H9 (cell line): ENCODE results near the gene THEMIS. TPM values are rescaled to one million over a fixed set of nuclear protein-coding genes. Genes with fewer than 3 reads are reported as not detected.

ENCODE experiments used
- DNase-seq: peaks from one replicate; pipeline ENCODE4 v3.0.0-alpha.2; 2017
- H2AFZ ChIP-seq: one replicate; pipeline ENCODE4 v1.6.1; 2013; ENCODE audit warnings: mild to moderate bottlenecking, low read length, control low read depth, moderate library complexity
- H2AK5ac ChIP-seq: 2 replicates; pipeline ENCODE4 v1.6.1; 2013; ENCODE audit warnings: low read length, control low read depth, mixed read lengths; ENCODE audit not compliant: insufficient read length
- H2BK120ac ChIP-seq: one replicate; pipeline ENCODE4 v1.6.1; 2013; ENCODE audit warnings: low read depth, mild to moderate bottlenecking, low read length, control low read depth, inconsistent platforms; ENCODE audit not compliant: poor library complexity, severe bottlenecking
- H2BK12ac ChIP-seq: 2 replicates; pipeline ENCODE4 v1.6.1; 2013; ENCODE audit warnings: low read length, control low read depth, mixed read lengths, low read depth; ENCODE audit not compliant: insufficient read length
- H2BK15ac ChIP-seq: 2 replicates; pipeline ENCODE4 v1.6.1; 2013; ENCODE audit warnings: low read depth, low read length, control low read depth
- H2BK20ac ChIP-seq: one replicate; pipeline ENCODE4 v1.6.1; 2013; ENCODE audit warnings: low read depth, mild to moderate bottlenecking, low read length, control low read depth, inconsistent platforms; ENCODE audit not compliant: poor library complexity, severe bottlenecking
- H2BK5ac ChIP-seq: 2 replicates; pipeline ENCODE4 v1.6.1; 2013; ENCODE audit warnings: low read length, control low read depth, mixed read lengths; ENCODE audit not compliant: insufficient read length
- H3K14ac ChIP-seq: 2 replicates; pipeline ENCODE4 v1.6.1; 2013; ENCODE audit warnings: low read length, control low read depth; ENCODE audit not compliant: insufficient read depth
- H3K18ac ChIP-seq: 2 replicates; pipeline ENCODE4 v1.6.1; 2013; ENCODE audit warnings: low read depth, mild to moderate bottlenecking, mixed read lengths, low read length, control low read depth; ENCODE audit not compliant: insufficient read length
- H3K23ac ChIP-seq: 2 replicates; pipeline ENCODE4 v1.6.1; 2013; ENCODE audit warnings: low read length, control low read depth, mixed read lengths, low read depth; ENCODE audit not compliant: insufficient read length
- H3K23me2 ChIP-seq: 2 replicates; pipeline ENCODE4 v1.6.1; 2013; ENCODE audit warnings: low read depth, mild to moderate bottlenecking, mixed read lengths, low read length, control low read depth; ENCODE audit not compliant: insufficient read length, poor library complexity, severe bottlenecking
- H3K27ac ChIP-seq: 2 replicates; pipeline ENCODE4 v1.5.1; 2013; ENCODE audit warnings: low read length, control low read depth, mixed read lengths, low read depth; ENCODE audit not compliant: insufficient read length
- H3K27me3 ChIP-seq: 2 replicates; pipeline ENCODE4 v1.6.1; 2013; ENCODE audit warnings: low read length, control low read depth, inconsistent platforms; ENCODE audit not compliant: insufficient read depth
- H3K4ac ChIP-seq: 2 replicates; pipeline ENCODE4 v1.6.1; 2013; ENCODE audit warnings: low read depth, mild to moderate bottlenecking, control low read depth, inconsistent platforms, low read length, moderate library complexity
- H3K4me1 ChIP-seq: 2 replicates; pipeline ENCODE4 v1.6.1; 2013; ENCODE audit warnings: low read length, control low read depth, inconsistent platforms; ENCODE audit not compliant: insufficient read depth
- H3K4me2 ChIP-seq: 2 replicates; pipeline ENCODE4 v1.6.1; 2013; ENCODE audit warnings: low read length, control low read depth, mixed read lengths; ENCODE audit not compliant: insufficient read length, insufficient read depth
- H3K56ac ChIP-seq: 2 replicates; pipeline ENCODE4 v1.6.1; 2013; ENCODE audit warnings: low read depth, mild to moderate bottlenecking, mixed read lengths, low read length, control low read depth; ENCODE audit not compliant: insufficient read length
- H3K79me1 ChIP-seq: 2 replicates; pipeline ENCODE4 v1.6.1; 2013; ENCODE audit warnings: low read depth, mild to moderate bottlenecking, moderate library complexity, low read length, control low read depth, inconsistent platforms; ENCODE audit not compliant: insufficient read depth, poor library complexity, severe bottlenecking
- H3K79me2 ChIP-seq: 2 replicates; pipeline ENCODE4 v1.6.1; 2013; ENCODE audit warnings: low read length, control low read depth, inconsistent platforms; ENCODE audit not compliant: insufficient read depth
- H3K9ac ChIP-seq: 2 replicates; pipeline ENCODE4 v1.6.1; 2013; ENCODE audit warnings: low read length, control low read depth, mixed read lengths; ENCODE audit not compliant: insufficient read length; ENCODE audit errors: extremely low read depth
- H3K9me3 ChIP-seq: one replicate; pipeline ENCODE4 v1.6.1; 2013; ENCODE audit warnings: low read depth, low read length, inconsistent platforms; ENCODE audit not compliant: control insufficient read depth
- H3T11ph ChIP-seq: one replicate; pipeline ENCODE4 v1.6.1; 2013; ENCODE audit warnings: mild to moderate bottlenecking, low read length, control low read depth, inconsistent platforms
- H4K20me1 ChIP-seq: one replicate; pipeline ENCODE4 v1.6.1; 2013; ENCODE audit not compliant: control insufficient read depth, insufficient read length, insufficient read depth
- H4K5ac ChIP-seq: 2 replicates; pipeline ENCODE4 v1.6.1; 2013; ENCODE audit warnings: low read depth, mild to moderate bottlenecking, mixed read lengths, low read length, control low read depth; ENCODE audit not compliant: insufficient read length
- H4K8ac ChIP-seq: replicated peaks from 2 replicates; pipeline ENCODE4 v1.6.1; 2013; ENCODE audit warnings: low read length, control low read depth, mixed read lengths, low read depth; ENCODE audit not compliant: insufficient read length
- H4K91ac ChIP-seq: 2 replicates; pipeline ENCODE4 v1.6.1; 2013; ENCODE audit warnings: low read depth, mild to moderate bottlenecking, moderate library complexity, mixed read lengths, low read length, control low read depth; ENCODE audit not compliant: insufficient read length
- H3K27ac Mint-ChIP-seq, 3 experiments: 2 replicates in 2 of 3; 3 replicates in 1 of 3; pipeline ENCODE4 v1.8.0; 2020 to 2021; ENCODE audit warnings: mixed read lengths in 3 of 3, mild to moderate bottlenecking in 1 of 3, moderate library complexity in 1 of 3
- H3K27me3 Mint-ChIP-seq: 2 replicates; pipeline ENCODE4 v1.8.0; 2021; ENCODE audit warnings: low read depth, mild to moderate bottlenecking, moderate library complexity, mixed read lengths
- H3K36me3 Mint-ChIP-seq, 3 experiments: 2 replicates in 2 of 3; 3 replicates in 1 of 3; pipeline ENCODE4 v1.8.0; 2020 to 2021; ENCODE audit warnings: low read depth in 3 of 3, mixed read lengths in 3 of 3; ENCODE audit not compliant: insufficient read depth in 1 of 3
- H3K4me1 Mint-ChIP-seq, 2 experiments: 2 replicates each; pipeline ENCODE4 v1.8.0; 2020; ENCODE audit warnings: mixed read lengths in 2 of 2
- H3K4me3 Mint-ChIP-seq, 2 experiments: 2 replicates in 1 of 2; 3 replicates in 1 of 2; pipeline ENCODE4 v1.8.0; 2020 to 2021; ENCODE audit warnings: mild to moderate bottlenecking in 2 of 2, mixed read lengths in 2 of 2, moderate library complexity in 1 of 2
- H3K9me3 Mint-ChIP-seq, 2 experiments: 2 replicates in 1 of 2; 3 replicates in 1 of 2; pipeline ENCODE4 v1.8.0; 2020; ENCODE audit warnings: mild to moderate bottlenecking in 2 of 2, mixed read lengths in 2 of 2, moderate library complexity in 1 of 2
- WGBS: extraction: QIAGEN DNeasy Blood & Tissue Kit; methylation state at CpG from one replicate; pipeline ENCODE4 v1.1.7; 2013; ENCODE audit warnings: missing lambda C conversion rate, low lambda C conversion rate, mixed read lengths; ENCODE audit not compliant: insufficient read length; ENCODE audit errors: extremely low coverage; 5-methylcytosine and 5-hydroxymethylcytosine counted together
- total RNA-seq: library from RNA; stranded (reverse); gene quantifications from 2 replicates; pipeline ENCODE4 v1.2.1, GENCODE V29; 2021
- TF ChIP-seq, protein P1 (sequence below): fragments of 200-600 bp; sonication (generic); conservative IDR thresholded peaks from 3 replicates; pipeline ENCODE4 v1.8.0; 2021; ENCODE audit warnings: antibody characterized with exemption, mild to moderate bottlenecking

Gene THEMIS
- total RNA-seq, 1 experiment from 2014 or later, result not detected

DNA sequence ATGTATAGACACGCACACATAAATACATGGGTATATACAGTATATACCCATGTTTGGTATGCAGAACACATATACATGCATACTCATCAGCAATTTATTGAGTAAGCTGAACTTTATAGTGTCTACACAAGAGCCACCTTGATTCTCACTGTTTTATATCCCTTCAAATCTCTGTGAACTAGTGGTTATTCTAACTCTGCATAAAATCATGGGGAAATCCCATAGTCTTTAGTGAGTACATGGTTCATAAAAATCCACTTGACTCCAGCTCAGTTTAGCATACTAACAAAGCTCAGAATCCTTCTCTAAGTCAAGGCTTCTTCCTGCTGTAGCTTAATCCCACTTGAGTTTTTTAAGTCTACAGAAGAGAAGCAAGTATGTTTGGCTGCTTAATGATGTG, 104.1 kb downstream of the THEMIS start:
- no peak overlapping the region for H2BK12ac ChIP-seq
- H3K4me2 ChIP-seq, result no peak overlapping the region
- H3K36me3 Mint-ChIP-seq, result no peaks in the 10 kb centered on the region
- H3K27ac ChIP-seq, result no peak overlapping the region
- H2AK5ac ChIP-seq, result no peak overlapping the region
- H2BK5ac ChIP-seq, result no peak overlapping the region
- H3K18ac ChIP-seq, result no peak overlapping the region
- no peak overlapping the region for H4K8ac ChIP-seq
- WGBS, result no CpG with 5 or more reads among the region's 1 CpG
- H4K5ac ChIP-seq, result no peak overlapping the region
- no peak overlapping the region for H3T11ph ChIP-seq
- no peaks in the 10 kb centered on the region for H3K23me2 ChIP-seq
- H3K4me1 Mint-ChIP-seq, result no peaks in the 10 kb centered on the region
- DNase-seq, result no peak
- H2AFZ ChIP-seq, result no peak overlapping the region
- H3K23ac ChIP-seq, result no peak overlapping the region
- no peaks in the 10 kb centered on the region for H4K20me1 ChIP-seq
- H3K9me3 Mint-ChIP-seq, result peaks cover 0 to 1% of the 10 kb centered on the region in 2 experiments; a peak in 1 of 5 replicates
- TF ChIP-seq, protein P1, sequence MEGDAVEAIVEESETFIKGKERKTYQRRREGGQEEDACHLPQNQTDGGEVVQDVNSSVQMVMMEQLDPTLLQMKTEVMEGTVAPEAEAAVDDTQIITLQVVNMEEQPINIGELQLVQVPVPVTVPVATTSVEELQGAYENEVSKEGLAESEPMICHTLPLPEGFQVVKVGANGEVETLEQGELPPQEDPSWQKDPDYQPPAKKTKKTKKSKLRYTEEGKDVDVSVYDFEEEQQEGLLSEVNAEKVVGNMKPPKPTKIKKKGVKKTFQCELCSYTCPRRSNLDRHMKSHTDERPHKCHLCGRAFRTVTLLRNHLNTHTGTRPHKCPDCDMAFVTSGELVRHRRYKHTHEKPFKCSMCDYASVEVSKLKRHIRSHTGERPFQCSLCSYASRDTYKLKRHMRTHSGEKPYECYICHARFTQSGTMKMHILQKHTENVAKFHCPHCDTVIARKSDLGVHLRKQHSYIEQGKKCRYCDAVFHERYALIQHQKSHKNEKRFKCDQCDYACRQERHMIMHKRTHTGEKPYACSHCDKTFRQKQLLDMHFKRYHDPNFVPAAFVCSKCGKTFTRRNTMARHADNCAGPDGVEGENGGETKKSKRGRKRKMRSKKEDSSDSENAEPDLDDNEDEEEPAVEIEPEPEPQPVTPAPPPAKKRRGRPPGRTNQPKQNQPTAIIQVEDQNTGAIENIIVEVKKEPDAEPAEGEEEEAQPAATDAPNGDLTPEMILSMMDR, result no peak
- no peak overlapping the region for H3K9ac ChIP-seq
- no peaks in the 10 kb centered on the region for H3K9me3 ChIP-seq
- no peak overlapping the region for H3K27ac Mint-ChIP-seq
- H3K14ac ChIP-seq, result no peak overlapping the region
- H3K4me1 ChIP-seq, result no peaks in the 10 kb centered on the region
- no peaks in the 10 kb centered on the region for H3K27me3 Mint-ChIP-seq
- no peak overlapping the region for H2BK15ac ChIP-seq
- no peak overlapping the region for H3K56ac ChIP-seq
- H2BK120ac ChIP-seq, result no peak overlapping the region
- no peak overlapping the region for H3K4me3 Mint-ChIP-seq
- H2BK20ac ChIP-seq, result no peak overlapping the region
- H3K79me1 ChIP-seq, result no peaks in the 10 kb centered on the region
- no peak overlapping the region for H3K4ac ChIP-seq
- no peaks in the 10 kb centered on the region for H3K79me2 ChIP-seq
- no peak overlapping the region for H4K91ac ChIP-seq
- H3K27me3 ChIP-seq, result no peaks in the 10 kb centered on the region
